HG02840 (cell line): ENCODE data around the gene CTTNBP2NL.
"Not testable (repeated sequence)": the region's sequence is repeated elsewhere in the genome, so short reads cannot be mapped to it uniquely, and the experiment has no call there.

ENCODE experiments used
- ATAC-seq: cut with Tn5 transposase; IDR thresholded peaks from one replicate; pipeline ENCODE4 v1.9.1; 2021; ENCODE audit warnings: mild to moderate bottlenecking, moderate library complexity, moderate number of reproducible peaks; ENCODE audit not compliant: unreplicated experiment, low FRiP score

CTTNBP2NL gene

DNA sequence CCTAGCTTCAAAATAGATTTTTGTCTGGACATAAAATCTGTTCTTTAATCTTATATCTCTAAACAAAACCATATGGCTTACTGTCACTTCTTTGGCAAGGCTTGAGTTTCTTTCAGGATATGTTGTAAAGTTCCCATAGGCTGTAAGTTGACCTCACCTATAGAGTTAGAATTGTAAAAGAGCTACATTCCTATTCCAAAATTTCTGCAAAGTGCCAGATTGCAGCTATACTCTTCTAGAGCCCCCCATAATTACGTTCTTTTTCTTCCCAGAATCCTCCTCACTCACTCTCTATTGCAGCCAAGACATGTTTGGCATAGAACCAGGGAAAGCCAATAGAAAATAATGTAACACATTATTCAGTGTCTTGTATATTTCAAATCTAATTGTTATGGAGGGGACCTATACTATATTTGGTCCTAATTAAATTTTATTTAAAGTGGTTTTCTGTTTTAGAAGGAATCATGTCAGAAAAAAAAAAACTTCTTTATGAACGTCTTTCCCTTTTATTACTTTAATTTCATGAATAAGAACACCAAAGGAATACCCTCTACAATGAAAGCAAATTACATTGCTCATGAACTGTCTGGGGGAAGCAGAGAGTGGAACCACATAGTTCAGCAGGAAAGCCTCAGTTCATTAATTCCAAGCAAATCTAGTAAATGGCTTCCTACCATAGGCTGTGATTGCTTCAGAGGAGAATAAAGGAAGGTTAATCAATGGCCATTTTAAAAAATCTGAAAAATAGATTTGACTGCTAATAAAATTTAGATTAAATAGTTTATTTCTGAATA is 22.3 kb downstream of the CTTNBP2NL start:
- no peak for ATAC-seq

DNA sequence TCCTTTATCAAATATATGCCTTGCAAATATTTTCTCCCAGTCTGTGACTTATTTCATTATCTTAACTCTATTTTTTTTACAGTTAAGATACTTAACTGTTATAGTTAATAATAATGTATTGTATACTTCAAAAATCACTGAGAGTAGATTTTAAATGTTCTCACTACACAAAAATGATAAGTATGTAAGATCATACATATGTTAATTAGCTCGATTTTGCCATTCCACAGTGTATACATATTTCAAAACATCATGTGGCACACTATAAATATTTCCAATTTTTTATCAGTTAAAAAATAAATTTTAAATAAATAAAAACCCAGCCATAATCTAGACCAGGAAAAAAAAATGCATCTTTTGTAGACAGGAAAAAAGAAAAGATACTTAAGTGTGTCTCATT is 27.2 kb downstream of the CTTNBP2NL start:
- ATAC-seq, result no peak

DNA sequence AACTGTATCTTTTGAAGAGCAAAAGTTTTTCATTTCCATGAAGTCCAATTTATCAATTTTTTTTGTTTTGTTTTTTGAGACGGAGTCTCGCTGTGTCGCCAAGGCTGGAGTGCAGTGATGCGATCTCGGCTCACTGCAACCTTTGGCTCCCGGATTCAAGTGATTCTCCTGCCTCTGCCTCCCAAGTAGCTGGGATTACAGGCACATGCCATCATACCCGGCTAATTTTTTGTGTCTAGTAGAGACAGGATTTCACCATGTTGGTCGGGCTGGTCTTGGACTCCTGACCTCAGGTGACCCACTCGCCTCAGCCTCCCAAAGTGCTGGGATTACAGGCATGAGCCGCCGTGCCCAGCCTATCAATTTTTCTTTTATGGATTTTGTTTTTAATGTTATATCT is 27.7 kb downstream of the CTTNBP2NL start:
- not testable (repeated sequence) for ATAC-seq

DNA sequence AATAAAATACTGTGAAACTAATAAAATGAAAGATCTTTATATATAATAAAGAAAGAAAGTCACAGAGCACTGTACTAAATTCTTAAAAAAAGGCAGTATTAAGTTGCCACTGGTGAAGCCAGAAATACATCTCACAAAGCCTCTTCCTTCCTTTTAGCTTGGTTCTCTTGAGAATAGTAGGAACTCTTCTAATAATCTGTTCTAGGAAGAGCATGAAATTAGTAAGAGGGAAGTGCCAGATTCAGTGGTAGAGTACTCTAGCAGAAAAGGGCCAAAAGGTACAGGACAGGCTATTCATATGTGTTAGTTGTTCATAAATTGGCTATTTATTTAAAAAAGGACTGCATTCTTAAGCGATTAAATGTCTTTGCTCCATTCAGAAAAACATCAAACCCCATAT is 33.7 kb downstream of the CTTNBP2NL start:
- no peak for ATAC-seq

DNA sequence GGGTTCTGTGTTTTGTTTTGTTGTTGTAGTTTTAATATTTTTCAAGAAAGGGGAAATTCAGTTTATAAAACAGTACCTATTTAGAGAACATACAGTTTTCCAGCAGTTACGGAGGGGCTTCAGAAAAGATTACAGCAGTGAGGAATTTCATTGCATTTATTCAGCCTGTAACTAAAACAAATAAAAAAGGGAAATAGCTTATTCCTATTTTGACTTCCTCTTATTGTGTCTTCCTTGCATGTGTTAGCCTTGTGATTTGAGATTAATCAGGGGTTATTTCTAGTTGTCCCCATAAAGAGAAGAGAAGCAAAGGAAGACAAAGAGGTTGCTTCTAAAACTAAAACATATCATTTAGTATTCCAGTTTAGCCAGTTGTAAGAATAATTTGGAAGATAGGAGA is 35.0 kb downstream of the CTTNBP2NL start:
- no peak for ATAC-seq

DNA sequence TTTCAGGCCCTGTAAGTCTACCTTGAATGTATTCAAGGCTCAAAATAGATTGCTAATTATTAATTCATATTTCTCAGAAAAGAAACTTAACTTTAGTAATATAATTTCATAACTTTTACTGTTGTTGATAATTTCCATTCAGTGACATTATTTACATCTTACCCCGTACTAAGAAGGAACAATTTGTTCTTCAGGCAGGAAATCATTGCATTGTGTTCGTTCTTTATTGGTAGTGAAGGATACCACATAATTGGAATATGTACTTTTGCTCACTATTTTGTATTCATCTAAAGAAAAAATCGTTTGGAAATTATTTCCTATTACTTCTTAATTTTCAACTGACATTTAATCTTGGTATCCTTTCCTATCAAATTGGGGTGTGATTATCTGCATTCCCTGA is 39.4 kb downstream of the CTTNBP2NL start:
- no peak for ATAC-seq

DNA sequence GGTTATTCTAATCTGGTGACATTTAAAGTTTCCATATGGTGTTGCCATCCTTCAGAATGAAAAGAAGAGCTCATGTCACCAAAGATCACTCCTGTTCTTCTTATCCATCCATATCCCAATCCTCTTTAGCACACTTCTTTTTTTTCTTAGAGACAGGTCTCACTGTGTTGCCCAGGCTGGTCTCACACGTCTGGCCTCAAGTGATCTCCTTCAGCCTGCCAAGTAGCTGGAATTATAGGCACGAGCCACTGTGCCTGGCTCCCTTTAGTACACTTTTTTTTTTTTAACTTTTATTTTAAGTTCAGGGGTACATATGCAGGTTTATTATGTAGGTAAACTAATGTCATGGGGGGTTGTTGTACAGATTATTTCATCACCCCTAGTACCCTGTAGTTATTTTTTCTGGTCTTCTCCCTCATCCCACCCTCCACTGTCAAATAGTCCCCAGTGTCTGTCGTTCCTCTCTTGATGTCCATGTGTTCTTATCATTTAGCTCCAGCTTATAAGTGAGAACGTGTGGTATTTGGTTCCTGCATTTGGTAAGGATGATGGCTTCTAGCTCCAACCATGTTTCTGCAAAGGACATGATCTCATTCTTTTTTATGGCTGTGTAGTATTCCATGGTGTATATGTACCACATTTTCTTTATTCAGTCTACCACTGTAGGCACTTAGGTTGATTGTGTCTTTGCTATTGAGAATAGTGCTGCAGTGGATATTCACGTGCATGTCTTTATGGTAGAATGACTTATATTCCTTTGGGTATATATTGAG is 40.6 kb downstream of the CTTNBP2NL start:
- ATAC-seq, result no peak

DNA sequence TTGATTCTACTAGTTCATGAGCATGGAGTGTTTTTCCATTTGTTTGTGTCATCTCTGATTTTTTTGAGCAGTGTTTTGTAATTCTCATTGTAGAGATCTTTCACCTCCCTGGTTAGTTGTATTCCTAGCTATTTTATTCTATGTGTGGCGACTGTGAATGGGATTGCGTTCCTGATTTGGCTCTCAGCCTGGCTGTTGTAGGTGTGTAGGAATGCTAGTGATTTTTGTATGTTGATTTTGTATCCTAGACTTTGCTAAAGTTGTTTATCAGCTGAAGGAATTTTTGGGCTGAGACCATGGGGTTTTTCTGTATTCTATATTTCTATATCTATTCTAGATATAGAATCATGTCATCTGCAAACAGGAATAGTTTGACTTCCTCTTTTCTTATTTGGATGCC is 42.1 kb downstream of the CTTNBP2NL start:
- not testable (repeated sequence) for ATAC-seq

DNA sequence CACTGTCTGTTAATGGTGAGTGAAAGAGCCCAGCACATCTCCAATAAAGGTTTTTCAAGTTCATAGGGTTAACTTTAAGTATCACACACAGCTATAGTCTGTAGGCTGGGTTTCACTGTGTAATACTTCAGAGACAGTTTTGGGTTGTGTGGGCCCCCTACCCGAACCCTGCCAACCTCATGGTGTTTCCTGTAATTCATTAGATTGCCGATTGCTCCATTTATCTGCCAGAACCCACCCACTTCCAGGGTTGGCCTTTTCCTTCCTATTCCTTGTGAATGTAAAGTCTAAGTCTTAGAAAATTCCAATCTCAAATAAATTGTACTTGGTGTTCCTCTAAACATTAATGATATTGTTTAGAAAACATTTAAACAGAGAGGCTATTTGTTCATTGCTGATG is 43.6 kb downstream of the CTTNBP2NL start:
- no peak for ATAC-seq

DNA sequence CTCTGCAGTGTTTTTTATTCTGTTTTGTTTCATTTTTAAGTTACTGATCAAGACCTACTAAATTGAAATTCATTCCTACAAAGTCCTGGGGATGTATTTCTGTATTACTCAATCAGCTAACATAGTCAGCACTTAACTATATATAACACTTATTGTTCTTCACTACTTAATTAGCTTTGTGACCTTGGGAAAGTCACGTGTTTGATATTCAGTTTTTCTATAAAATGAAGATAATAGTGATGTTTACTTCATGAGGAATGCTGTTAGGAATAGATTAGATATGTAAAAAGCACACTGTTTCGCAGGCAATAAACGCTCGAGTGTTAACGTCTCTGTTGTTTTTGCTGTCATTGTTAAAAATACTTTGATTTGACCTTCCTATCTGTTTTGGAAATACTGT is 44.6 kb downstream of the CTTNBP2NL start:
- ATAC-seq, result no peak

DNA sequence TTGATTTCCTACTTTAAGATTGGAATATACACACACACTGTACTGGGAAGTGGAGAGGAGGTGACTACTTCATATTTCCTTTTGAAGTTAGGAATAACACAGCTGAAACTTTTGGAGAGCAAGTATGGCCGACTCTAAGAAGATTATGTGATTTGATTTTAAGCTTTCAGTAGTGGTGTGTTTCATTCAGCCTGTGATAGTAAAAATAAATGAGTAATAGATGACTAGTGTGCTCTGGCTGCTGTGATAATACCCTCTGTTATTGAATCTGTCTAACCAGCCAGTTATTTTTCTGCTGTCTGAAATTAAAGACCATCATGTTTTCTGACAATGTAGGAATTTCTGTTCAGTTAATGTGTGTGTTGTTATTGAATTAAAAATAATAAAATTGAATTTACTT is 48.3 kb downstream of the CTTNBP2NL start:
- no peak for ATAC-seq

DNA sequence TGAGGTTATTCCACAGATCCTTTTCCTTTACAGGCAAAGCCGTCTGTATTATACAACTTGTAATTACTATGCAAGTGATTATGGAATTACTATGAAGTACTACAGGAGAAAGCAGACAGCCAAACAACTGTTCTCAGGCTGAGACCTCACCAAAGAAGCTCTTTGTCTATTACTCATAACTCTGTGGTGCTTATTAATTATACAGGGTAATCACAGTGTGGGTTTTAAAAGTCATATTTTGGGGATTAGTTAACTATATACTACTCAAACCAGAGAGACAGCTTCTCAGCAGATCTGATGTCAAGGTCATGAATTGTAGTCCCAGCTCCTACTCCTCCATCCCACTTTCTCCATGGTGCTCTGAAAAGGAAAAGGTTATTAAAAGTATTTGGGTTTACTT is 49.6 kb downstream of the CTTNBP2NL start:
- no peak for ATAC-seq

DNA sequence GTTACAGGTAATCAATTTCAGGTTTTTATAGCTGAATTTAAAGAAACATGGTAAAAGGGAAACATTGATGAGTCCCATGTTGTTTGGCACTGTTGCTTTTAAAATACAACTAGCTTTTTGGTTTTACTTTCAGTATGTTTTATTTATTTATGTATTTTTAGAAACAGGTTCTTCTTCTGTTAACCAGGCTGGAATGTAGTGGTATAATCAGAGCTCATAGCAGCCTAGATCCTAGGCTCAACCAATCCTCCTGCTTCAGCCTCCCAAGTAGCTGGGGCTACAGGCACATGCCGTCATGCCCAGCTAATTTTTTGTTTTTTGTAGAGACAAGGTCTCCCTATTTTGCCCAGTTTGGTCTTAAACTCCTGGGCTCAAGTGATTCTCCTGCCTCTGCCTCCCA is 50.4 kb downstream of the CTTNBP2NL start:
- no peak for ATAC-seq

DNA sequence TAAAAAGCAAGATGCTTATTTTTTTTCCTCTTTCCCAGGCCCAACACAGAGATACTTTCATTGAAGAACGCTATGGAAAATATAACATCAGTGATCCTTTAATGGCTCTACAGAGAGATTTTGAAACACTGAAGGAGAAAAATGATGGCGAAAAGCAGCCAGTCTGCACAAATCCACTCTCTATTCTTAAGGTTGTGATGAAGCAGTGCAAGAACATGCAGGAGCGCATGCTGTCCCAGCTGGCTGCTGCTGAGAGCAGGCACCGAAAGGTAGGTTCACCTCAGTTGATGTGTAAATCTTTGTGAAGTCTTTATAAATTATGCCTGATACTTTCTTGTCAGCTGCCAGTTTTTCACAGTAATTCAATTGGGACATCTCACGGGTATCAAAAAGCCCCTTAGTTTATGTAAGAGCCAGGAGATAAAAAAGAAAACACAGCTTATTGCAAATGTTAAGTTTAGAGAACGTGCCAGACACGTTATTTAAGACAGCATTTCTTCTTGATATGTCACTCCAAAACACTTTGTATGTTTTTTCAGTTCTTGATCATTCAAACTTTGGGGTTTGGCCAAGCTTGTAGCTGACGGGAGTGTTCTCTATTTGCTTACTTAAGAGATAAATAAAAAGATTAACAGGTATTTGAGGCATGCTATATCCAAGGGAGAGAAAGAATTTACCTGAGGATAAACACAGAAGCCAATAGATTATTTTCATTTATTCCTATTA is 53.1 kb downstream of the CTTNBP2NL start:
- ATAC-seq, result no peak

DNA sequence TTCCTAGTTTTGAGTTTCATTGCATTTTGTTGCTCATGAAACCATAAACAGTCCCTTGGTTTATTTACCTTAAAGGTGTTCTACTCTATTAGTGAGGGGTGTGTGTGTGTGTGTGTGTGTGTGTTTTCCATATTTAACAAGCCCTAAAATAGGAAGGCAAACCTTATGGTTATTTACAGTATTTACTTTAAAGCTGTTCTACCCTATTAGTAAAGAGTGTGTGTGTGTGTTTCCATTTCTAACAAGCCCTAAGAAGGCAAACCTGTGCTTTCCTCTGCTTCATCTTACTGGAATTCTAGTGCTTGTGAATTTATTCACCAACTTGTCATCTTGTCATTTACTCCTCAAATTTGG is 53.6 kb downstream of the CTTNBP2NL start:
- no peak for ATAC-seq

DNA sequence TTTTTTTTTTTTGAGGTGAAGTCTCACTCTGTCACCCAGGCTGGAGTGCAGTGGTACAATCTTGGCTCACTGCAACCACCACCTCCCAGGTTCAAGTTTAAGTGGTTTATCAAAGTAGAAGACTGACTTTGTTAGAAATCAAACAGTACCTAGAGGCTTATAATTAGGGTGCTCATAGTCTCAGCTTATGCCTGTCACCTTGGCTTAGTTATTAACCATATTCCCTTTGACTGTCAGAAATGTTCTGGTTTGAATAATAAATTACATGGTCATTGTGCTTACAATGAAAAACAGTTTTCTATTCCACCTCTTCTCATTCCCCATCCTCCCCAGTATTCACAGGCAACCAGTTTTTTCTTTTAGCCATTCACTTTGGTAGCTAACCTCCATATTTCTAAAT is 54.8 kb downstream of the CTTNBP2NL start:
- ATAC-seq, result no peak

DNA sequence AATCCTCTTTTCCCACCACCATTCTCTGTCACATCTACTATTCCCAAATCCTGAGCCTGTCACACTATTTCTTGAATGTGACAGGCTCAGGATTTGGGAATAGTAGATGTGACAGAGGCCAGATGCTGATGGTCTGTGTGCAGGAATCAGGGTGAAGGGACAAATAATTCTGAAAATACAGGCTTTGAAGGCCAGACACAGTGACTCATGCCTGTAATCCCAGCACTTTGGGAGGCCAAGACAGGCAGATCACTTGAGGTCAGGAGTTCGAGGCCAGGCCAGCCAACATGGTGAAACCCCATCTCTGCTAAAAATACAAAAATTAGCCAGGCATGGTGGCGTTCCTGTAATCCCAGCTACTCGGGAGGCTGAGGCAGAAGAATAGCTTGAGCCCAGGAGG is 55.3 kb downstream of the CTTNBP2NL start:
- not testable (repeated sequence) for ATAC-seq

DNA sequence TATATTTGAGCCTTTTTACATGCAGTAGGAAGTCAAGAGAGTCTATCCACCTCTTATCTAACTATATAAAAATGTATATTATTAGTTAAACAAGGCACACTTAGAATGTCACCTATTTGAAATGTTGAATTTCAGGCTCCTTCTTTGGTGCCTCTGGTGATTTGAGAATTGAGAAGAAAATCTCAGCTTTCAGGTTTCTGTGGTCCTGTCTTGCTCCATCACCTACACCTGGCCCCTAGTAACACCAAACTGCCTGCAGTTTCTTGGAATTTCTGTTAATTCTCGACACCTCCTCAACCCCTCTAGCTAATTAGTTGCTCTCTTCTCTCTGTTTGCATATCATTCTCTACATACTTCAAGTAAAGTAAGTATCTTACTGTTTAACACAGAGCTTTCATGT is 57.9 kb downstream of the CTTNBP2NL start:
- ATAC-seq, result no peak

DNA sequence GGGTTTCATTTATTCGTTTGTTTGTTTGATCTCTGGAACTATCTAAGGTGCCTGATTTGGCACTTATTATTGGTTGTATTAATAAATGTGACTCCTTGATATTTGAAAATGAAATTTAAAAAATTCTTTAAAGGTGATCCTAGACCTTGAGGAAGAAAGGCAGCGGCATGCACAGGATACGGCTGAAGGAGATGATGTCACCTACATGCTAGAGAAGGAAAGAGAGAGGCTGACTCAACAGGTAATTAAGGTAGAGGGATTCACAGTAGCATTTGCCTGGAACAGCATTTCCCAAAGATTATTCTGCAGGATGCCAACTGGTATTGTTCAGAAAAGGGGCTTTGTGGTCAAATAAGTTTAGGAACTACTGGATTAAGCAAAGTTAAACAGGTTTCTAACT is 58.3 kb downstream of the CTTNBP2NL start:
- no peak for ATAC-seq

DNA sequence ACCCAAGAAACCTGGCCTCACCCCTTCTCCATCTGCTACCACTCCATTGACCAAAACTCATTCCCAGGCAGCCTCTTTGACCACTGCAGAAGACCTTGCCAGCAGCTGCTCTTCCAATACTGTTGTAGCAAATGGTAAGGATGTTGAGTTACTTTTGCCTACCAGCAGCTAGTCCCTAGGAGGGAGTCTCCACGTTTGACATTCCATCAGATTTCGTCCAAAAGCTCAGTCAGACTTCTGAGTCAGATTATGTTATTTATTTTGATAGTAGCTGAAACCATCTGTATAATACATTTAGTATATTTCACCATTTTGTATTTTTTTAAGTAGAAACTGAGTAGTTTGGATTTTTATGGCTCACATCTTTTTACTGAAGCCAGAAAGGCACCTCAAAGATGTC is 61.2 kb downstream of the CTTNBP2NL start:
- no peak for ATAC-seq

DNA sequence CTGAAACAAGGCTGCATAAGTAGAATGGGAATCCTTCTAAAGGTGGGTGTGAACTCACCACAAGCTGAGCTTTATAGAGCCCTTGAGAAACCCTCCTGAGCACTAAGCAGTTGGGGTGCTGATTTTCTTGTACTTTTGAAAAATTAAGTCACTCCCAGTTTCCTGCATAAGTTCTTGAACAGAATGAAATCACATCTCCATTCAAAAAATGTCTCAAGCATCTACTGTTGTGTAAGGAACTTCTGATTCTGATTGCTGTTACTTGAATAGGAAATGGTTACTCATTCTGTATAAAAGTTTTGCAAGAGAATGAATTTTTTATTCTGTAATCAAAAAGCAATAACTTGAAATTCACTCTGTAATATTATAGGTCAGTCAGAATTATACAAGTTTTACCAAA is 61.9 kb downstream of the CTTNBP2NL start:
- ATAC-seq, result no peak
